Measurements from ENCODE around the gene ZNF684. TPM values are rescaled to one million over a fixed set of nuclear protein-coding genes. Genes with fewer than 3 reads are reported as not detected.
"Not testable (repeated sequence)": the region's sequence is repeated elsewhere in the genome, so short reads cannot be mapped to it uniquely, and the experiment has no call there.

The ZNF684 gene
- total RNA-seq (ENCODE audit: unreplicated experiment), result 3.6 TPM
- long read RNA-seq, partial matches to known transcripts, result 1 of 3 reads
- long read RNA-seq, other reads (novel, unspliced or antisense), result 1 of 3 reads

GRCh38 chr1:40531381-40532061 is at the start of gene ZNF684:
Gene ZNF684, plus strand, starts transcription at chr1:40531637. Its CDS starts 1,530 bp downstream, at chr1:40533167.
- Mint-ChIP-seq H3K4me1 (ENCODE audit: low read depth, unreplicated experiment) (peaks cover 3% of the 10 kb centered on the region), H3K4me3 (ENCODE audit: unreplicated experiment) (peak within 1 kb of the TSS; percentile 99), H3K27me3 (ENCODE audit: unreplicated experiment) (peaks cover 4% of the 10 kb centered on the region), H3K9me3 (ENCODE audit: unreplicated experiment) (peaks cover 3% of the 10 kb centered on the region), H3K27ac (ENCODE audit: unreplicated experiment) (peak within 1 kb of the TSS; percentile 88), H3K36me3 (ENCODE audit: unreplicated experiment) (peaks cover 6% of the 10 kb centered on the region)
- TF ChIP-seq CTCF (IDR thresholded peaks at IDR 0.05; ENCODE audit: partially characterized antibody, unreplicated experiment), result no peak
- DNase-seq, result peak; percentile 77

- no peak for TF ChIP-seq CTCF (IDR thresholded peaks at IDR 0.05; ENCODE audit: partially characterized antibody, unreplicated experiment)
- Mint-ChIP-seq H3K4me1 (ENCODE audit: low read depth, unreplicated experiment) (no peaks in the 10 kb centered on the region), H3K4me3 (ENCODE audit: unreplicated experiment) (no peak overlapping the region), H3K27me3 (ENCODE audit: unreplicated experiment) (peaks cover 4% of the 10 kb centered on the region), H3K9me3 (ENCODE audit: unreplicated experiment) (peaks cover 12% of the 10 kb centered on the region), H3K27ac (ENCODE audit: unreplicated experiment) (no peak overlapping the region), H3K36me3 (ENCODE audit: unreplicated experiment) (peaks cover 68% of the 10 kb centered on the region)
- no peak for DNase-seq
Observed at GRCh38 chr1:40495315-40495903, 36.0 kb upstream of the ZNF684 start.

GRCh38 chr1:40502651-40503050 is 28.8 kb upstream of the ZNF684 start:
- not testable (repeated sequence) for DNase-seq; H3K4me3 Mint-ChIP-seq (ENCODE audit: unreplicated experiment); H3K27ac Mint-ChIP-seq (ENCODE audit: unreplicated experiment); H3K27me3 Mint-ChIP-seq (ENCODE audit: unreplicated experiment); H3K4me1 Mint-ChIP-seq (ENCODE audit: low read depth, unreplicated experiment)
- Mint-ChIP-seq H3K36me3 (ENCODE audit: unreplicated experiment) (peaks cover 57% of the 10 kb centered on the region), H3K9me3 (ENCODE audit: unreplicated experiment) (peaks cover 13% of the 10 kb centered on the region)

- Mint-ChIP-seq H3K36me3 (ENCODE audit: unreplicated experiment) (peaks cover 25% of the 10 kb centered on the region), H3K27ac (ENCODE audit: unreplicated experiment) (no peak overlapping the region), H3K4me1 (ENCODE audit: low read depth, unreplicated experiment) (peaks cover 5% of the 10 kb centered on the region), H3K27me3 (ENCODE audit: unreplicated experiment) (no peaks in the 10 kb centered on the region), H3K4me3 (ENCODE audit: unreplicated experiment) (peak overlapping the region; percentile 89), H3K9me3 (ENCODE audit: unreplicated experiment) (peaks cover 7% of the 10 kb centered on the region)
- no peak for TF ChIP-seq CTCF (IDR thresholded peaks at IDR 0.05; ENCODE audit: partially characterized antibody, unreplicated experiment)
- no peak for DNase-seq
Observed at GRCh38 chr1:40507973-40508372, 23.5 kb upstream of the ZNF684 start.

- no peak for TF ChIP-seq CTCF (IDR thresholded peaks at IDR 0.05; ENCODE audit: partially characterized antibody, unreplicated experiment)
- DNase-seq, result peak; percentile 87
- H3K4me3 Mint-ChIP-seq (ENCODE audit: unreplicated experiment), result peak within 1 kb of the TSS; percentile 89
- H3K27me3 Mint-ChIP-seq (ENCODE audit: unreplicated experiment), result no peaks in the 10 kb centered on the region
- peaks cover 7% of the 10 kb centered on the region for H3K9me3 Mint-ChIP-seq (ENCODE audit: unreplicated experiment)
- H3K36me3 Mint-ChIP-seq (ENCODE audit: unreplicated experiment), result peaks cover 22% of the 10 kb centered on the region
- H3K27ac Mint-ChIP-seq (ENCODE audit: unreplicated experiment), result peak within 1 kb of the TSS; percentile 64
- H3K4me1 Mint-ChIP-seq (ENCODE audit: low read depth, unreplicated experiment), result peaks cover 5% of the 10 kb centered on the region
Observed at GRCh38 chr1:40508375-40509341, 22.8 kb upstream of the ZNF684 start, which contains the start of gene EXO5. Gene EXO5, plus strand, starts transcription at chr1:40508767. Its CDS starts 5,778 bp downstream, at chr1:40514545.
